NOMO-1 treated with dmso at 0.1 percent for 144 hours (cell line): ENCODE measurements around the gene FBXO44.

Experiments
- DNase-seq: peaks from one replicate; lab custom pipeline; 2025; ENCODE audit not compliant: unreplicated experiment; lab: John Stamatoyannopoulos, UW

Gene FBXO44

GRCh38 chr1:11706292-11706691 lies 51.6 kb downstream of the FBXO44 start:
- DNase-seq: no peak

- no peak for DNase-seq
These were observed 53.1 kb downstream of the FBXO44 start for GRCh38 chr1:11707621-11708276.

GRCh38 chr1:11708554-11709350 lies 54.1 kb downstream of the FBXO44 start:
- no peak for DNase-seq

GRCh38 chr1:11711490-11711889 lies 56.8 kb downstream of the FBXO44 start:
- no peak for DNase-seq

- DNase-seq: no peak
These were observed 57.6 kb downstream of the FBXO44 start for GRCh38 chr1:11712285-11712684.
